Hepatocyte (in vitro differentiated cells): Measurements from ENCODE around the gene SPATA22.
"Not testable (repeated sequence)": the region's sequence is repeated elsewhere in the genome, so short reads cannot be mapped to it uniquely, and the experiment has no call there.

Experiments
- EZH2 ChIP-seq: fragments of 200-600 bp; sonication (generic); IDR thresholded peaks from 2 replicates; pipeline ENCODE4 v1.6.1; 2016; ENCODE audit warnings: antibody characterized with exemption, mild to moderate bottlenecking, borderline replicate concordance
- EZH2phosphoT487 ChIP-seq: fragments of 200-600 bp; sonication (generic); IDR thresholded peaks from one replicate; pipeline ENCODE4 v1.6.1; 2018; ENCODE audit warnings: antibody characterized with exemption, mild to moderate bottlenecking, low read depth, moderate library complexity; ENCODE audit not compliant: unreplicated experiment, severe bottlenecking
- TF ChIP-seq, protein P1 (sequence below): fragments of 200-600 bp; sonication (generic); IDR thresholded peaks from 2 replicates; pipeline ENCODE4 v1.5.1; 2016; ENCODE audit warnings: antibody characterized with exemption, mild to moderate bottlenecking; ENCODE audit not compliant: poor library complexity

DNA sequence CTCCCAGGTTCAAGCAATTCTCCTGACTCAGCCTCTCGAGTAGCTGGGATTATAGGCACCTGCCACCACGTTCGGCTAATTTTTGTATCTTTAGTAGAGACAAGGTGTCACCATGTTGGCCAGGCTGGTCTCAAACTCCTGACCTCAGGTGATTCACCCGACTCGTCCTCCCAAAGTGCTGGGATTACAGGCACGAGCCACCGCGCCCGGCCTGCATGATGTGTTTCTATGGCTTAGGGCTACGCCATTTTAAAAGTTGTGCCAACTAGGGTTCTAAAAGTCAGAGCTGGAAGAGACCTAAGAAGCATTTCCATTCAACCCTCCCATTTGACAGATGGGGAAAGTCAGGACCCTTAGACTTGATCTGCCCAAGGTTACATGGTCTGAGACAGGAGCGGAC is 42.5 kb upstream of the SPATA22 start:
- TF ChIP-seq, protein P1, sequence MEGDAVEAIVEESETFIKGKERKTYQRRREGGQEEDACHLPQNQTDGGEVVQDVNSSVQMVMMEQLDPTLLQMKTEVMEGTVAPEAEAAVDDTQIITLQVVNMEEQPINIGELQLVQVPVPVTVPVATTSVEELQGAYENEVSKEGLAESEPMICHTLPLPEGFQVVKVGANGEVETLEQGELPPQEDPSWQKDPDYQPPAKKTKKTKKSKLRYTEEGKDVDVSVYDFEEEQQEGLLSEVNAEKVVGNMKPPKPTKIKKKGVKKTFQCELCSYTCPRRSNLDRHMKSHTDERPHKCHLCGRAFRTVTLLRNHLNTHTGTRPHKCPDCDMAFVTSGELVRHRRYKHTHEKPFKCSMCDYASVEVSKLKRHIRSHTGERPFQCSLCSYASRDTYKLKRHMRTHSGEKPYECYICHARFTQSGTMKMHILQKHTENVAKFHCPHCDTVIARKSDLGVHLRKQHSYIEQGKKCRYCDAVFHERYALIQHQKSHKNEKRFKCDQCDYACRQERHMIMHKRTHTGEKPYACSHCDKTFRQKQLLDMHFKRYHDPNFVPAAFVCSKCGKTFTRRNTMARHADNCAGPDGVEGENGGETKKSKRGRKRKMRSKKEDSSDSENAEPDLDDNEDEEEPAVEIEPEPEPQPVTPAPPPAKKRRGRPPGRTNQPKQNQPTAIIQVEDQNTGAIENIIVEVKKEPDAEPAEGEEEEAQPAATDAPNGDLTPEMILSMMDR, result not testable (repeated sequence)
- TF ChIP-seq EZH2, EZH2phosphoT487: not testable (repeated sequence)
